ENCODE results near the gene RPP25.

DNA sequence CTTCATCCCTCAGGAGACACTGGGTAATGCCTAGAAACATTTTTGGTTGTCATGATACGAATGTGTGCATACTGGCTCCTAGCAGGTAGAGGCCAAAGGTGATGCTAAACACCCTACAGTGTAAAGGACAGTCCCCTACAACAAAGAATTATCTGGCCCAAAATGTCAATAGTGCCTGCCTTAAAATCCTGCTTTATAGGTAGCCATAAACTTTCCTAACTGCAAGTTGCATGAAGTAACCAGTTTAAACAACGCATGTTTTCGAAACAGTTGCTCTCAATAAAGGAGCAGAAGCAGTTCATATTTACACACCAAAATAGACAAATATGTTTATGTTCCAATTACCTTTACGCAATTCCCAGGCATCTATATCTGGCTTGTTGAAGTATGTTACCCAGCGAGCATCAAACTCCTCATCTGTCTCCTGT lies 27.8 kb downstream of the RPP25 start:
- TF ChIP-seq, protein P1, sequence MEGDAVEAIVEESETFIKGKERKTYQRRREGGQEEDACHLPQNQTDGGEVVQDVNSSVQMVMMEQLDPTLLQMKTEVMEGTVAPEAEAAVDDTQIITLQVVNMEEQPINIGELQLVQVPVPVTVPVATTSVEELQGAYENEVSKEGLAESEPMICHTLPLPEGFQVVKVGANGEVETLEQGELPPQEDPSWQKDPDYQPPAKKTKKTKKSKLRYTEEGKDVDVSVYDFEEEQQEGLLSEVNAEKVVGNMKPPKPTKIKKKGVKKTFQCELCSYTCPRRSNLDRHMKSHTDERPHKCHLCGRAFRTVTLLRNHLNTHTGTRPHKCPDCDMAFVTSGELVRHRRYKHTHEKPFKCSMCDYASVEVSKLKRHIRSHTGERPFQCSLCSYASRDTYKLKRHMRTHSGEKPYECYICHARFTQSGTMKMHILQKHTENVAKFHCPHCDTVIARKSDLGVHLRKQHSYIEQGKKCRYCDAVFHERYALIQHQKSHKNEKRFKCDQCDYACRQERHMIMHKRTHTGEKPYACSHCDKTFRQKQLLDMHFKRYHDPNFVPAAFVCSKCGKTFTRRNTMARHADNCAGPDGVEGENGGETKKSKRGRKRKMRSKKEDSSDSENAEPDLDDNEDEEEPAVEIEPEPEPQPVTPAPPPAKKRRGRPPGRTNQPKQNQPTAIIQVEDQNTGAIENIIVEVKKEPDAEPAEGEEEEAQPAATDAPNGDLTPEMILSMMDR (IDR thresholded peaks at IDR 0.05), result no peak
- no peak for TF ChIP-seq POLR2A (IDR thresholded peaks at IDR 0.05)

Measured in heart left ventricle (tissue), 13 donors.